IPS-15b (cell line): ENCODE data around the gene ARHGAP26.

Source experiments
- H3K27me3 ChIP-seq: one replicate; pipeline ENCODE4 v1.6.1; 2013; ENCODE audit warnings: low read length; ENCODE audit not compliant: control insufficient read depth, insufficient read depth
- H3K36me3 ChIP-seq: one replicate; pipeline ENCODE4 v1.6.1; 2013; ENCODE audit warnings: low read length; ENCODE audit not compliant: control insufficient read depth, insufficient read depth
- H3K4me1 ChIP-seq: one replicate; pipeline ENCODE4 v1.6.1; 2013; ENCODE audit warnings: mild to moderate bottlenecking, low read length; ENCODE audit not compliant: control insufficient read depth, insufficient read depth
- H3K4me3 ChIP-seq: one replicate; pipeline ENCODE4 v1.5.1; 2013; ENCODE audit warnings: low read depth, low read length
- H3K9ac ChIP-seq: one replicate; pipeline ENCODE4 v1.6.1; 2013; ENCODE audit warnings: low read depth, mild to moderate bottlenecking, low read length
- H3K9me3 ChIP-seq: one replicate; pipeline ENCODE4 v1.6.1; 2013; ENCODE audit warnings: mild to moderate bottlenecking, low read length; ENCODE audit not compliant: control insufficient read depth, insufficient read depth

The ARHGAP26 gene

DNA sequence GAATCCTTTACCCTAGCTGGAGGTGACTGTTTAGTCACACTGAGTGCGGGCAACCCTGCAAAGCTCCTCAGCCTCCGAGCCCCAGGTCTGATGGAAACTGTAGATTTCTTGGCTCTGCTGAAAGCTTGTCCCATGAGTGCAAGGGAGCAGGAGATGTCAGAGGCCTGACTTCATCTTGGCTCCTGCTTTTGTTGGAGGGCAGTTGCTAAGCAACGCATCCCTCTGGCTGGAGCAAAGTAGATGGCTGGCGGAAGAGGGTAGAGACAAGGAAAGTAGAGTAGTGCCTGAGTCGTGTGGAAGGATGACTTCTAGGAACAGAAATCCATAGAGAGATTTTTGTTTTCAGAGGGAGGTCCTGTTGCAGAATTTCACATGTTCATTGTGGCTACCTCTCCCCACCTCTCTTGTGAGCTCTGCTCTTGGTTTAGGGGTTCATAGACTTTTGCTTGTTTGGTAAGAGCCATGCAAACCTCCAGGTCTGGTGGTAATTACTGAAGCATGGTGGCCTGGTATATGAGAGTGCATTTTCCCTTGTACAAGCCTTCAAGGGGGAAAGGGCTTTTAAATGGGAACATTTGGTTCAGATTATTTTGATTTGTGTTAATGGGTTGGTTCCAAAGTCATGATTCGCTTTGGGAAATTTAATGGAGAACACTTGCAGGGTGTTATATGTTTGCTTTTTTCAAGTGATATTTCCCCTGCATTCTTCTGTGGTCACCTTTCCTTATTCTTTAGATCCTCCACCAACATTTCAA is 71.5 kb downstream of the ARHGAP26 start:
- Histone ChIP-seq H3K4me1 (no peaks in the 10 kb centered on the region), H3K4me3 (no peak overlapping the region), H3K36me3 (no peaks in the 10 kb centered on the region), H3K27me3 (no peaks in the 10 kb centered on the region), H3K9me3 (no peaks in the 10 kb centered on the region), H3K9ac (no peak overlapping the region)

DNA sequence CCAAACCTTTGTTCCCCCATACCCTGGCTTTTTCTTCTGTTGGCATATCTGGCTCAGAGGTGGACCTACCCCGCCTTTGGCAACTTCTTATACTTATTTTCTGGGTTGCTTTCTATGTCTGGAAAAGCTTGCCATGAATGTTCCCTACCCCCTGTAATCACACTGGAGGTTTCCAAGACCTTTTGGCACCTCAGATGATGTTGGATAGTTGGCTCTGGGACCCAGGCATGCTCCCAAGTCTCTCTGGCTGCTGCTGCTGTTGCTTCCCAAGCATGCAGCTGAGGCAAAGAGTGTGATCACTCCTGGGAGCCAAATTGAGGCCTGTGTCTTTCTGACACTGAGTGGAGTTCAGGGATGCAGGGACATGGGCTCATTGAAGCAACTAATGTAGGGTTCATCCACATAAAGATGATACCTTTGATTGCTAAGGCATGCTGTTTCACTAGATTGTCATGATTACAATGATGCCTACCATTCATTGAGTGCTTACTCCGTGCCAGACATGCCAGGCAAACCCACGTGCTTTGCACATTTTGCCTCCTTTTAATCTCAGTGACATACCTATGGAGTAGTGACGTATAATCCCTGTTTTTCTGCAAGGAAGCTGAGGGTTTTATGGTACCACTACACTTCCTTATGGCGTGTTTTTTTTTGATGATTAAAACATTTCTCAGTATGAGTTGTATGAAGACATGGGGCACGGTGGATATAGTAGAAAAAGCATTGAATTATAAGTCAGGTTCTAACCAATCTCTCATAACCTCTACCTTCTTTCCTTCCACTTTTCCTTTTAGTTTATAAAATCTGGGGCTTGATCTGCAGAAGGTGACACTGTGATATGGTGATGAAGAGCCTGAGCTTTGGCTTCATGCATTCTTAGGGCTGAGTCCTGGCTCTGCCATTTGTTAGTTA is 73.1 kb downstream of the ARHGAP26 start:
- no peak overlapping the region for H3K9ac ChIP-seq
- H3K4me3 ChIP-seq: no peak overlapping the region
- H3K4me1 ChIP-seq: no peaks in the 10 kb centered on the region
- no peaks in the 10 kb centered on the region for H3K27me3 ChIP-seq
- no peaks in the 10 kb centered on the region for H3K9me3 ChIP-seq
- no peaks in the 10 kb centered on the region for H3K36me3 ChIP-seq

- Histone ChIP-seq H3K4me3 (no peak overlapping the region), H3K4me1 (no peaks in the 10 kb centered on the region), H3K36me3 (no peaks in the 10 kb centered on the region), H3K9ac (no peak overlapping the region), H3K9me3 (no peaks in the 10 kb centered on the region), H3K27me3 (no peaks in the 10 kb centered on the region)
Observed at GRCh38 chr5:142844866-142845265, 74.7 kb downstream of the ARHGAP26 start.

DNA sequence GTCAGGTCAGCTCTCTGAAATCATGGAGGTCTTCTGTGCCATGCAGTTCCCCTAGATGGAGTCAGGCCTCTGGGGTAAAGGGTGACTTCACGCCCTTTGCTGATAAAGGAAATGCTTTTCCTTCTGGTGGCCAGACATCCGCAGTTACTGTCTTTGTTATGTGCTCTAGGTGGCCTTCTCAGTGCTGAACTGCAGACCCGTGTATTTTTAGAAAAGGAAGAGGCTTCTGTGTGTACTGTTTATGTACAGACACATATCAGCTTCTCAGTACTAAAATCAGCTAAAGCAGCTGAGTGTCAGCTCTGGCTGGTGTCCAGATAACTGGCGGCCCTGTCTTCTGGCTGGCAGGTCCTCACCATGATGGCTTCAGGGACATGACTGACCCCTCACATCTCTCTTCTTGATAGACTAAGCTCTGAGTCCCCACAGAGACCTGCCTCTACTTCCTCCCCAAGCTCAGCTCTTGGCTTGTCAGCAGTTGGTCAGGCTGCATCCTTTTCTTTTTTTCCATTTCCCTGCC is 75.3 kb downstream of the ARHGAP26 start:
- Histone ChIP-seq H3K4me1 (no peaks in the 10 kb centered on the region), H3K4me3 (no peak overlapping the region), H3K9ac (no peak overlapping the region), H3K27me3 (no peaks in the 10 kb centered on the region), H3K9me3 (no peaks in the 10 kb centered on the region), H3K36me3 (no peaks in the 10 kb centered on the region)

DNA sequence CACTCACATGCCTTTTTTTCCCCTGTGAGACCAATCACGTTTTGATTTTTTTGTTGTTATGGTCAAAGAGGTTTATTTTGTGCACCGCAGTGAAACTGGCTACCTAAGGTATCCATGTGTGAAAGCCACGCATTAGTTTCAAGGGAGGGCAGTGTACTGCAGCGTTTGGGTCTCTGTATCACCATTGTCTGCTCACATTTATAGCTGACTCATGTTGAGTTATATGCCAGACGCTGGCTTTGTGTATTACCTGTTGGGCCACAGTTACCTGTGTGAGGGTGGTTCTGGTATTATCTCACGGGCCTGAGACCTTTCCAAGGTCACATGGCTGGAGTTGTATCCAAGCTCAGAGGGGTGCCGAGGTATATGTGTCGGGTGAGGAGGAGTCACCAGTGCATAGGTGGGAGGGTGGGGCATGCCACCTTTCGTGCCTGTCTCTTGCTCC is 75.8 kb downstream of the ARHGAP26 start:
- H3K4me3 ChIP-seq: no peak overlapping the region
- no peak overlapping the region for H3K9ac ChIP-seq

GRCh38 chr5:142846406-142846805 is 76.2 kb downstream of the ARHGAP26 start:
- Histone ChIP-seq H3K9ac (no peak overlapping the region), H3K36me3 (no peaks in the 10 kb centered on the region), H3K4me3 (no peak overlapping the region), H3K9me3 (no peaks in the 10 kb centered on the region), H3K4me1 (no peaks in the 10 kb centered on the region), H3K27me3 (no peaks in the 10 kb centered on the region)

More for the DNA sequence above, 75.8 kb downstream of the ARHGAP26 start:
- Histone ChIP-seq H3K4me1 (no peaks in the 10 kb centered on the region), H3K36me3 (no peaks in the 10 kb centered on the region), H3K9me3 (no peaks in the 10 kb centered on the region), H3K27me3 (no peaks in the 10 kb centered on the region)

DNA sequence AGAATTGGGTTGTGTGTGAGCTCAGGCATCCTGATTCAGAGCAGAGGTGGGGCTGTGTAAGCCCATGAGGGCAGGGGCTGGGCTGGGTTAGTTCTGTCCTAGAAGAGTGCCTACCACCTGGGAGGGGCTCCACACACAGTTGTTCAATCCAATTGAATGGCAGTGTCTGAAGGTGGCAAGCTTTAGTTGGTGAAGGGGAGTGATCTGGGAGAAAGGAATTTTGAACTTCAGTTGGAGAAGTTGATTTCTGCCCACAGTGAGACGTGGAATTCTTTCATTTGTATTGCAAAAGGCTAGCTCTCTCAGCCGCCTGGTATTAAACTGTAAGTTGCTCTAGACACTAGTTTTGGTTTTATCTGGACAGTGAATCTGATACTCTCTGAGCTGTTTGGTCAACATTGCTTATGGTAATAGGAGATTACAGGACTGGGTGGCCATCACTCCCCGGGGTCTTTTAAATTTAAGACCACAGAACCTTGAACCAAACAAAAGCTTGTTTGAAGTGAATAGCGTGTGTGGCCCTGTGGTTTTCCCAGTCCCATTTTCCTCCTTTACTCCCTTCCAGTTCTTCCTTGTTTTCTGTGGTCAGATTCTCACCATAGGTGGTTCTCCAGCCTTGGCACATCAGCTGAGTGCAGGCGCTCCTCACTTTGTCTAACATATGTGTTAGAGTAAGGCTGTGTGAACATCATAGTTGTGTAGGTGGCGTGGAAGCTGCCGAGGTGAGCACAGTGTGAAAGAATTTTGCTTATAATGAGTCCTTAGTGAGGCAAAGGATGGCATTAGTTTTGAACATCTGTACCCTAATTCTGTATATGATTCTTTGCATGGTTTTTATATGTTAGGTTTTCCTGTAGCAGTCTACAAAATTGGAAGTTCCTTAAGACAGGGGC is 78.0 kb downstream of the ARHGAP26 start:
- Histone ChIP-seq H3K9ac (no peak overlapping the region), H3K4me3 (no peak overlapping the region), H3K27me3 (no peaks in the 10 kb centered on the region), H3K4me1 (no peaks in the 10 kb centered on the region), H3K36me3 (no peaks in the 10 kb centered on the region), H3K9me3 (no peaks in the 10 kb centered on the region)

- Histone ChIP-seq H3K36me3 (no peaks in the 10 kb centered on the region), H3K4me1 (no peaks in the 10 kb centered on the region), H3K4me3 (no peak overlapping the region), H3K27me3 (no peaks in the 10 kb centered on the region), H3K9ac (no peak overlapping the region), H3K9me3 (no peaks in the 10 kb centered on the region)
Observed at GRCh38 chr5:142849466-142849865, 79.3 kb downstream of the ARHGAP26 start.

DNA sequence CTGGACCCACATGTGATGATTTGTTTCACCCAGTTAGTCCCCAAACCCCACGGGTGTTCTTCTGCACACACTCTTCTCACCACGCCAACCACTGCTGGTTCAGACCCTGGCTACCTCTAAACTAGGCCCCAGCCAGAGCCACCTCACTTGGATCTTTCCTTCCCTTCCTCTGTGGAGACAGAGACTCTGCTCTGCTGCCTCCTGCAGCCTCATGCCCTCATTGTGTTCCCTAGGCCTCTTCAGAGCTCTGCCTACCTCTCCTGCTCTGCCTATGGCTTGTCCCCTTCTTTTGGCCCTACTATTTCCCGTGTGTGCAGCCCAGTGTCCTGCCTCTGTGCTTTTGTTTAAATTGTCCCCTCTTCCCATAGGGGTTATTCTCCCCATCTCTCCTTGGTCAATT is 79.7 kb downstream of the ARHGAP26 start:
- no peaks in the 10 kb centered on the region for H3K9me3 ChIP-seq
- no peaks in the 10 kb centered on the region for H3K36me3 ChIP-seq
- no peak overlapping the region for H3K4me3 ChIP-seq
- no peak overlapping the region for H3K9ac ChIP-seq
- no peaks in the 10 kb centered on the region for H3K4me1 ChIP-seq
- no peaks in the 10 kb centered on the region for H3K27me3 ChIP-seq

- Histone ChIP-seq H3K36me3 (no peaks in the 10 kb centered on the region), H3K4me3 (no peak overlapping the region)
Observed at GRCh38 chr5:142851731-142852130, 81.6 kb downstream of the ARHGAP26 start.

More at GRCh38 chr5:142851731-142852130, 81.6 kb downstream of the ARHGAP26 start:
- Histone ChIP-seq H3K27me3 (no peaks in the 10 kb centered on the region), H3K9me3 (no peaks in the 10 kb centered on the region), H3K4me1 (no peaks in the 10 kb centered on the region), H3K9ac (no peak overlapping the region)
